PC-9 (cell line): Measurements from ENCODE around the gene COL11A2.

Experiments
- CTCF ChIP-seq: fragments of 200-600 bp; sonication (generic); conservative IDR thresholded peaks from 2 replicates; pipeline ENCODE4 v1.6.1; 2017; ENCODE audit warnings: mixed run types, antibody characterized with exemption, mild to moderate bottlenecking, moderate library complexity
- EZH2 ChIP-seq: fragments of 200-600 bp; sonication (generic); IDR thresholded peaks from 2 replicates; pipeline ENCODE4 v1.8.0; 2017; ENCODE audit warnings: antibody characterized with exemption, low read depth

GRCh38 chr6:33185190-33185589, 7.1 kb downstream of the COL11A2 start:
- TF ChIP-seq EZH2 (no peak), CTCF (no peak)
